Neural progenitor cell (in vitro differentiated cells): Measurements from ENCODE around the gene SLMAP. TPM values are rescaled to one million over a fixed set of nuclear protein-coding genes. Genes with fewer than 3 reads are reported as not detected.

ENCODE experiments used
- DNase-seq: peaks from one replicate; pipeline ENCODE4 v3.0.0-alpha.2; 2016; ENCODE audit warnings: low spot score
- H2AFZ ChIP-seq: fragments of 200-600 bp; sonication (generic); replicated peaks from 2 replicates; pipeline ENCODE4 v1.6.1; 2016; ENCODE audit warnings: antibody characterized with exemption
- H3F3A ChIP-seq: fragments of 200-600 bp; sonication (generic); 2 replicates; pipeline ENCODE4 v1.6.1; 2016; ENCODE audit warnings: antibody characterized with exemption, low read depth
- H3K27ac ChIP-seq: fragments of 200-600 bp; sonication (generic); 2 replicates; pipeline ENCODE4 v1.5.1; 2016; ENCODE audit warnings: mild to moderate bottlenecking
- H3K27me3 ChIP-seq: fragments of 200-600 bp; sonication (generic); 2 replicates; pipeline ENCODE4 v1.6.1; 2016; ENCODE audit warnings: mild to moderate bottlenecking, moderate library complexity
- H3K36me3 ChIP-seq: fragments of 200-600 bp; sonication (generic); 2 replicates; pipeline ENCODE4 v1.5.1; 2016
- H3K4me1 ChIP-seq: fragments of 200-600 bp; sonication (generic); 2 replicates; pipeline ENCODE4 v1.6.1; 2016; ENCODE audit warnings: mixed run types
- H3K4me2 ChIP-seq: fragments of 200-600 bp; sonication (generic); 2 replicates; pipeline ENCODE4 v1.6.1; 2016
- H3K4me3 ChIP-seq: fragments of 200-600 bp; sonication (generic); 2 replicates; pipeline ENCODE4 v1.5.1; 2016
- H3K79me2 ChIP-seq: fragments of 200-600 bp; sonication (generic); 2 replicates; pipeline ENCODE4 v1.6.1; 2016; ENCODE audit warnings: low read depth
- H3K9ac ChIP-seq: fragments of 200-600 bp; sonication (generic); 2 replicates; pipeline ENCODE4 v1.6.1; 2016
- H3K9me3 ChIP-seq: fragments of 200-600 bp; sonication (generic); 2 replicates; pipeline ENCODE4 v1.5.1; 2016; ENCODE audit warnings: low read depth
- H4K20me1 ChIP-seq: fragments of 200-600 bp; sonication (generic); 2 replicates; pipeline ENCODE4 v1.6.1; 2016; ENCODE audit warnings: low read depth
- H3K27ac Mint-ChIP-seq: 3 replicates; pipeline ENCODE4 v1.8.0; 2021; ENCODE audit warnings: mixed read lengths
- H3K27me3 Mint-ChIP-seq: 2 replicates; pipeline ENCODE4 v1.8.0; 2022; ENCODE audit warnings: low read depth, mild to moderate bottlenecking, inconsistent platforms, moderate library complexity, mixed read lengths; ENCODE audit not compliant: insufficient read depth
- H3K36me3 Mint-ChIP-seq: 3 replicates; pipeline ENCODE4 v1.8.0; 2021; ENCODE audit warnings: mixed read lengths
- H3K4me1 Mint-ChIP-seq: 3 replicates; pipeline ENCODE4 v1.8.0; 2021; ENCODE audit warnings: mixed read lengths
- H3K4me3 Mint-ChIP-seq: 3 replicates; pipeline ENCODE4 v1.8.0; 2021; ENCODE audit warnings: mild to moderate bottlenecking, moderate library complexity, mixed read lengths
- H3K9me3 Mint-ChIP-seq: 3 replicates; pipeline ENCODE4 v1.8.0; 2020; ENCODE audit warnings: mixed read lengths
- CTCF ChIP-seq: fragments of 200-600 bp; sonication (generic); IDR thresholded peaks from 2 replicates; pipeline ENCODE4 v1.5.1; 2017; ENCODE audit warnings: antibody characterized with exemption, mild to moderate bottlenecking
- EZH2 ChIP-seq: fragments of 200-600 bp; sonication (generic); IDR thresholded peaks from 2 replicates; pipeline ENCODE4 v1.6.1; 2017; ENCODE audit warnings: antibody characterized with exemption, mild to moderate bottlenecking, moderate library complexity
- EZH2phosphoT487 ChIP-seq: fragments of 200-600 bp; sonication (generic); IDR thresholded peaks from 2 replicates; pipeline ENCODE4 v1.6.1; 2017; ENCODE audit warnings: antibody characterized with exemption
- total RNA-seq: library from RNA; depleted of rRNA; stranded (reverse); fragments of >200 nt; gene quantifications from 2 replicates; pipeline ENCODE4 v1.2.3, GENCODE V29; 2015; ENCODE audit warnings: low replicate concordance

The SLMAP gene
- 36.4 and 59.4 TPM in 2 replicates for total RNA-seq

GRCh38 chr3:57755741-57756527 lies at the start of gene SLMAP:
SLMAP (plus strand) TSS chr3:57756309; CDS start chr3:57757652, 1,343 bp downstream.
- peak within 1 kb of the TSS; percentile 77 for H3K9ac ChIP-seq
- H3K9me3 Mint-ChIP-seq: no peaks in the 10 kb centered on the region
- peaks cover 23% of the 10 kb centered on the region for H3K4me1 Mint-ChIP-seq

GRCh38 chr3:57706462-57706861 lies 49.6 kb upstream of the SLMAP start:
- TF ChIP-seq CTCF: no peak
- TF ChIP-seq EZH2phosphoT487: no peak

More at GRCh38 chr3:57755741-57756527, at the start of gene SLMAP:
- Histone ChIP-seq H3K9me3 (no peaks in the 10 kb centered on the region), H4K20me1 (peaks cover 38% of the 10 kb centered on the region), H3K4me1 (peaks cover 19% of the 10 kb centered on the region), H3K36me3 (no peaks in the 10 kb centered on the region), H2AFZ (peak within 1 kb of the TSS; percentile 97), H3F3A (peaks cover 4% of the 10 kb centered on the region), H3K79me2 (peaks cover 46% of the 10 kb centered on the region), H3K4me3 (peak within 1 kb of the TSS; percentile 71), H3K27ac (peak within 1 kb of the TSS; percentile 60), H3K4me2 (peak within 1 kb of the TSS; percentile 81), H3K27me3 (no peaks in the 10 kb centered on the region)
- Mint-ChIP-seq H3K4me3 (peak within 1 kb of the TSS; percentile 98), H3K36me3 (peaks cover 10% of the 10 kb centered on the region), H3K27me3 (peaks cover 2% of the 10 kb centered on the region), H3K27ac (peak within 1 kb of the TSS; percentile 99)
- peak; percentile 96 for DNase-seq
- TF ChIP-seq CTCF (no peak), EZH2phosphoT487 (no peak), EZH2 (no peak)

GRCh38 chr3:57709031-57709430 lies 47.1 kb upstream of the SLMAP start:
- H3K9ac ChIP-seq: no peak overlapping the region
- no peak overlapping the region for H3K27ac Mint-ChIP-seq
- no peaks in the 10 kb centered on the region for H4K20me1 ChIP-seq
- H3K36me3 Mint-ChIP-seq: no peaks in the 10 kb centered on the region
- no peak overlapping the region for H3K4me3 ChIP-seq
- H3K4me2 ChIP-seq: no peak overlapping the region
- no peaks in the 10 kb centered on the region for H3K4me1 ChIP-seq
- no peaks in the 10 kb centered on the region for H3K79me2 ChIP-seq
- H2AFZ ChIP-seq: peak overlapping the region; percentile 50
- H3K36me3 ChIP-seq: no peaks in the 10 kb centered on the region
- H3F3A ChIP-seq: no peaks in the 10 kb centered on the region
- H3K9me3 ChIP-seq: no peaks in the 10 kb centered on the region
- H3K9me3 Mint-ChIP-seq: no peaks in the 10 kb centered on the region
- TF ChIP-seq EZH2phosphoT487 (no peak), CTCF (no peak), EZH2 (no peak)
- H3K4me1 Mint-ChIP-seq: no peaks in the 10 kb centered on the region
- no peak overlapping the region for H3K4me3 Mint-ChIP-seq
- no peak for DNase-seq
- peaks cover 2% of the 10 kb centered on the region for H3K27me3 Mint-ChIP-seq
- no peaks in the 10 kb centered on the region for H3K27me3 ChIP-seq
- no peak overlapping the region for H3K27ac ChIP-seq

More at GRCh38 chr3:57706462-57706861, 49.6 kb upstream of the SLMAP start:
- Histone ChIP-seq H3K4me2 (no peak overlapping the region), H3K9ac (no peak overlapping the region), H4K20me1 (no peaks in the 10 kb centered on the region), H3K27ac (no peak overlapping the region), H3K4me1 (no peaks in the 10 kb centered on the region), H3K4me3 (no peak overlapping the region), H3K9me3 (no peaks in the 10 kb centered on the region), H2AFZ (no peak overlapping the region), H3F3A (no peaks in the 10 kb centered on the region), H3K27me3 (no peaks in the 10 kb centered on the region), H3K36me3 (no peaks in the 10 kb centered on the region), H3K79me2 (no peaks in the 10 kb centered on the region)
- no peak for DNase-seq
- Mint-ChIP-seq H3K4me3 (no peak overlapping the region), H3K27me3 (peaks cover 2% of the 10 kb centered on the region), H3K9me3 (no peaks in the 10 kb centered on the region), H3K36me3 (no peaks in the 10 kb centered on the region), H3K4me1 (no peaks in the 10 kb centered on the region), H3K27ac (no peak overlapping the region)
